ENCODE results near the gene MAS1L. TPM values are rescaled to one million over a fixed set of nuclear protein-coding genes. Genes with fewer than 3 reads are reported as not detected.

MAS1L gene
- total RNA-seq, 1 donor: not detected

DNA sequence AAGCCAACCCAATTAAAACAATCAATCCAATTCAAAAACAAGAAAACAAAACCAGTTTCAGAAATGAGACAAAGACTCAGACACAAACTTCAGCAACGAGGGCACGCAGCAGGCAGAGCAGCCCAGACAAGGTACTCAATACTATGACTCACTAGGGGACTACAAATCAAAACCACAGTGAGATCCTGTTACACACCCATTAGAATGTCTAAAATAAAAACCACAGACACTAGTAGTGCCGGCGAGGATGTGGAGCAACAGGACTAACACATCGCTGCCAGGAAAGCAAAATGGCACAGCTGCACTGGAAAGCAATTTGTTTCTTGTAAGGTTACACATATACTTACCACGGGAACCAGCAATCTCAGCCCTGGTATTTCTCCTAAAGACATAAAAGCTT, 28.4 kb upstream of the MAS1L start:
- DNase-seq (ENCODE audit: low read depth in 2 of 3, low spot score in 2 of 3): peak in 2 of 3 donors; percentile 56 to 70

DNA sequence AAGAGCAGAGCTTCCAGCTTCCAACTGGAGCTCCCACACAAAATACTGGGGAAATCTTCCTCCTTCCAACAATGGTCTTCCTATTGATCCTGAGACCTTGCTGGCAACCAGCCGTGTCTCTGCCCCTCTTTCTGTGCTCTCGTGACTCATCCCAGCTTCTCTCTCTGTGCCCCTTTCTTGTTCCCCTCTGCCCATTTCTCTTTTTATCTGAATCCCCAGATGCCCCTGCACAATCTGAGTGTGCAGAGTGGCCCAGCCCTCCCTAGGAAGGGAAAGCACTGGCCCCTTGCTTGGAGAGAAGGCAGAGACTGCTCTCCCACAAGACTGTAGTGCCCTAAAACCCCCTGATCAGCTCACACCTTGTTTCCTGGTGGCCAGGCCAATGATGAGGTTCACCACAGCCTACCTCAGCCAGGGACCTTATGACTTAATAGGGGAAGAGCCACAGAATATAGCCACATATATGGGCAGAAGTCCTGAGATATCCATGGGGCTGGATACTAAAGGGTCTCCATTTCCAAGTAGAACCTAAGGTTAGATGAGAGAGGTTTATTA, 23.1 kb upstream of the MAS1L start:
- DNase-seq (ENCODE audit: low read depth in 2 of 3, low spot score in 2 of 3): no peak

DNA sequence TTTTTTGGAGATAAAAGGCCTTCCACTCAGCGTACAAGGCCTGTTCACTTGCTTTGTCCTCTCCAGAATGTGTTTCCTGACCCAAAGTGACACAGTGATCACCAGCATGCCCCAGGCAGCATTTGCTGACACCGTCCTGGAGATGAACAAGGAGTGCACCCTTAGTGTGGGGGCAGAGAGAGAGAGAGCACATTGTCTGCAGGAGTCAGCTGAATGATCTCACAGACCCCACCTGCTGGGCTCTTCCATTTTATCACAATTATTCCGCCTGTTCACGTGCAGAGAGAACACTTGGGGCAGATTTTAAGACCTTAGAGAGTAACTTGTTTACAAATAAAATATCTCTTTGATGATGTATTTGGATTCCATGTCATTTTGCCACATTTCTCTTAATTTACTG, 22.4 kb upstream of the MAS1L start:
- DNase-seq (ENCODE audit: low read depth in 2 of 3, low spot score in 2 of 3): peak in 2 of 3 donors; percentile 15 to 35

DNA sequence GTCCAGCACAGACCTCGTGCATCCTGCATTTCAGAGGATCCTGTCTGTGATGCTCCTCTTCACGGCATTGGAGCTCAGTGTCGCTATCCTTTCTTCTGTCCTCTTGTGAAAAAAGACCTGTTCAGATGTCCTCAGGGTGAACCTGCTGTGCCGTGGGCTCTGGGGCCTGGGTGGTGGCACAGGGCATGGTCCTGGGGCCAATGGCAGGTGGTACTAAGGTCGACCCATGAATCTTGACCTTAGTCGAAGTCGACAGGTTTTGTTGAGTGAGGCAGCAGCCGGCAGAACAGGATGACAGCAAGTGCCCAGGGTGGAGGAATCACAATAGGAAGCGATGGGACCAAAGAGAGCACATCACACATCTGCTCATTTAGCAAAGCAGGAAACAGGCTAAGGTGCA, 22.0 kb upstream of the MAS1L start:
- no peak for DNase-seq (ENCODE audit: low read depth in 2 of 3, low spot score in 2 of 3)

DNA sequence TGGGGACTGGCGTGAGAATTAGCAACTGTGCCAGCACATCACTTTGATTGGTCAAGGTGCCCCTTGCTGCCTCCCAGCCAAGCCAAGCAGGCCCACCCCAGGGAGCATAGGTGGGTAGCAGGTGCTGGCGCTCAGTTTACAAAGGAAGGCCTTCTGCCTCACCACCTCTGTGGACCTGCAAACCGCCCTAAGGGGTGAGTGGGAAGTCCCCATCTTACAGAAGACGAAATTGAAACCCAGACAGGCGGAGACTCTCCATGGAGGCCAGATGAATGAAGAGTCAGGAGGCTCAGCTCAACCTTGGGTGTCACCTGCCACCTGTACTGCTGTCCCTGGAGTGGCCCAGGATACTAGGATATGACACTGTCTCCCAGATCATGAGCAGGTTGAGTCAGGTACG, 21.5 kb upstream of the MAS1L start:
- no peak for DNase-seq (ENCODE audit: low read depth in 2 of 3, low spot score in 2 of 3)

DNA sequence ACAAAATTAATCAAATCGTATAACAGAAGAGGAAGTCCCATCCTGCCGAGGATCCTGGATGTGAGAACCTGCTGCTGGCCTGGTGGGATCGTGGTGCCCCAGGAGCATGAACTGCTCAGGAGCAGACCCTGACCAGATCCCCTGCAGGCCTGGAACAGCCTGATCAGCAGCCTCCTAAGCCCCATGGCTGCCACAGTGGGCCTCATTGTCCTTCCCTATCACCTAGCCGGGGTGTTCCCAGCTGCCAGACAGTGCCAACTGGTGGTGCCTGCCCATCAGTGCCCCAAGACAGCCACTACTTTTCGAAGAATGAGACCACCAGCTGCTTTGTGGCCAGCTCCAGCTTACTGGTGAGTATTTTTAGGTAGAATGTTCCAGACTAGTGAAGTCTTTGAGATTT, 19.6 kb upstream of the MAS1L start:
- no peak for DNase-seq (ENCODE audit: low read depth in 2 of 3, low spot score in 2 of 3)

DNA sequence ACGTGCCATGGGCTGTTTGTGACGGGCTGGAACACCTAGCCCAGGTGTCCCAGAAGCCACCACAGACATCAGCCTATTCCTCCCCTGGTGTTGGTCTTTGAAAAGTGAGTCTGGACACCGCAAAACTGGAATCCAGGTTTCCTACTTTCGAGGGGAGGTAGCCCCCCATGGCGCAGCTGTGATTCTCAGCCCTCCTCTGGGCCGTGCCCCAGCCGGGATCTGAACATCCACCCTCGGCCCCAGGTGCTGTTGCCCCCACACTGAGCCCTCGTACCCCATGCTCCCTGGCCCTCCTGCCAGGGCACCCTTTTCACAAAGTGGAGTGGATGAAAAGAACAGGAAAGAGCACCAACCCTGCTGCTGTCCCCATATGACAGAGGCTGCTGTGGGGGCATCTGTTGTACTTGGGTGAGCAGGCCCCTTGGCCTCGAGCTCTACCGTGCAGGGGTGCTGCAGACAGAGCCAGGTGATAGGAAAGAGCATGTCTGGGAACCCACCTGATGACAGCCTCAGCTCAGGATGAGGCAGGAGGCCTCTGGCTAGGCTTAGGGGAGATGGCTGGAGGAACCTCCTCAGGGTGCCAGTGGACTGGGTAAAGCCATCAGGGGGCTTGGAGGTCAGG, 18.8 kb upstream of the MAS1L start:
- no peak for DNase-seq (ENCODE audit: low read depth in 2 of 3, low spot score in 2 of 3)

DNA sequence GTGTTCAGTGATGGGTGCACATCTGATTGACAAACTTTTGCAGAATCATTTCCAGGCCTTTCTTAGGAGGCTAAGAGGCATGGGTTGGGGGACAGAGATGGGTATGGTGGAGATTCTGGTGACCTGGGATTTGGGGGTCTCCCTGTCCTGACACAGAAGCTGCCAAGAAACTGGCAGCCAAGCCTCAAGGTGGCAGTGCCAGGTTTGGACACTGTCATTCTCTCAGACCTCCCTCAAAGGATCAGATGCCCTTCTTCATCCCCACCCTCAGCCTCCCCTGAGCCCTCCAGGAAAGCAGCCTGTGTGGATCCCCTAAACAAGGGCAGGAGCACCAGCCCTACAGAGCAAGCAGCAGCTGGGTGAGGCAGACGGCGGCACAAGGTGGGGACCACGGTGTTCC, 18.1 kb upstream of the MAS1L start:
- no peak for DNase-seq (ENCODE audit: low read depth in 2 of 3, low spot score in 2 of 3)

DNA sequence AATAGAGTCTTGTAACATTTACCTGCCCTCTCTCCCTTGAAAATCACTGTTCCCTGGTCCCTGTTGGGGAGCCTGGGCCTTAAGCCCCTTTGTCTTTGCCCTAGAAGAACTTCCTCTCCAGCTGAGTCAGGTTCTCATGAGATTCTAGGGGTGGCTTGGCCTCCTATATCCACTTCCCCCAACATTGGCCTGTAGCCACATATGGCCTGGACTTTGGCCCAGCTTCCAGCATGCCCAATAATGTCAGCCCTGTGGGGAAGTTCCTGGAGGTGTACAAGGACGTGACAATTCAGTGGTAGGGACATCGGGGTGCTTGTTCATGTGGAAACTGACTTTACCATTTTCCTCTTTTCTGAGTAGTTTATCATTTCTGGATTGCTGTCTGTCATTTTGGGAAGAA, 17.2 kb upstream of the MAS1L start:
- DNase-seq (ENCODE audit: low read depth in 2 of 3, low spot score in 2 of 3): no peak

DNA sequence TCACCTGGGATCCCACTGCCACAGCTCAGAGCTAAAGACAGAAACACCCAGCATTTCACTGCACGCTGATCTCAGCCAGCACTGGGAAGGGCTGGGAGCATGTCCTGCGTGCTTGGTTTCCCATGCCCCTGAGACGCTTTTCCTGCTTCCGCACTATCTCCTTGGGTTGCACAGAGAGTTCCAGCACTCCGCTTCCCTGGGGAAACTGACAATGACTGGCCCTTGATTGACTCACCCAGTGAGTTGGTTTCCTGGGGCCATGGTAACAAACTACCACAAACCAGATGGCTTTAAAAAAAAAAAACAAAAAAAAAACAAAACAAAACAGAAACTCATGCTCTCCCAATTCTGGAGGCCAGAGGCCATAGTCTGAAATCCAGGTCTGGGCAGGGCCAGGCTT, 14.8 kb upstream of the MAS1L start:
- DNase-seq (ENCODE audit: low read depth in 2 of 3, low spot score in 2 of 3): no peak

DNA sequence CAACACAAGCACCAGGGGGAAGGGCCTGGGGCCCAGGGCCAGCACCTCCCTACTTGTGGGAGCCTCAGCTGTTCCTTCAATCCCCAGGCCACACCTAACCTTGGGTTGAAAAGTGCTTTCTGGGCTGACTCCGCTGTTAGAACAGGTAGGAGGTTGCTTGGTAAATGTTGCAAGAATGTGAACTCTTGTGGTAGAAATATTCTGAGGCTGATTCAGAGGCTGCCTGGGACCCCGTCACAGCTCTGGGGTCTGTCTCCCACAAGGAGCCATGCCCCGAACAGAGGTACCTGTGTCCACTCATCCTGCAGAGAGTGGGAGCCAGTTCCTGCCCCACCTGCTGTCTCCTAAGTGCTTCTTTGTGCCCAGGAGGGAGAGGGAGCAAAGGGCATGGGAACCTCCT, 14.4 kb upstream of the MAS1L start:
- no peak for DNase-seq (ENCODE audit: low read depth in 2 of 3, low spot score in 2 of 3)

DNA sequence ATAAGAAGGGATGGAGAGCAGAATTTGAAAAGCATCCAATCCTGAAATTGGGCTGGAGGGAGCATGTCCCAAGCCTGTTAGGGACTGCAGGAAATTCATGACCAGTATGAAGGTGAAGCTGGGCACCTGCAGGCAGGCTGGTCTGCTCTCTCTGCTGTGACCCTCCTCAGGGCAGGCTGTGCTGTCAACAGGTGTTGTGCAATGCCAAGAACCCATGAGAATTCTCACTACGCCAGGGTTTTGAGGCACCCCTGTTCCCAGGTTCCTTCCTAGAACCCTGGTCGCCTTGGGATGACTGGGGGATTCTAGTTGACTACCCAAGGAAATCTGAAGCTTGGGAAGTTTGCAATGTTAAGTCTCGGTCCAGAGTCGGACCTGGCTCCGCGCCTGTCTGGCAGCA, 13.3 kb upstream of the MAS1L start:
- DNase-seq (ENCODE audit: low read depth in 2 of 3, low spot score in 2 of 3): no peak

DNA sequence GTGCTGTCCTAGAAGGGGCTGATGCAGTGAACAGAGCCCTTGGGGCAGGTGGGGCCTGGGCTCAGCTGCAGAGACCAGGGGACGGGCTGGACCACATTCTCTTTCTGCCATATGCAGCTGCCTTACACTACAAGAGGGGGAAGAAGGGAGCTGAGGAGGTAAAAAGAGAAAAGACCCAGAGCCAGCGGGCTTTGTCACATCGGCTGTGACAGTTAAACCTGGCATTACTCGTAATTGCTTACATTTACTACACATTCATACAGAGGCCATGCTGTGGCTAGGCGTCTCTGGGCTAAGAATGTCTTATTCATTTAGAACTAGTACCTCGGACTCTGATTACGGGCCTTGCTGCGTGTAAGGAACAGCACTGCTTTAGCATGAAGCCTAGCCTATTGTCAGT, 12.8 kb upstream of the MAS1L start:
- no peak for DNase-seq (ENCODE audit: low read depth in 2 of 3, low spot score in 2 of 3)

DNA sequence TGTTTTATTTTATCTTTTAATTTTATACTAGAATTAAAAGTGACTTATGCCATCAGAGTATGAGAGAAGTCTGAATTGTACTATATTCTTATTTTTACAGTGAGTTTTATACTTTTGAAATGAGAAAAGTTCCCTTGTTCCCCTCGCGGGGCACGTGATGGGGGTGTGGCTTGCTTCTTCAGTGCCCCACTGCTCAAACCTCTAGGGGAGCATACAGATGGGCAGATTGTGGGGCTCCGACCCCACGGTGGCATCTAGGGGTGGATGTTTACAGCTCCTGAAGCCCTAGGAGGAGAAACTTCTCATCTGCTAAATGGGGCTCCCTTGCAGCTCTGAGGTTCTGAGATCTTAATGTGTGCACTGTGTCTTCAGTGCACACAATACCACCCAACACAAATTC, 11.9 kb upstream of the MAS1L start:
- DNase-seq (ENCODE audit: low read depth in 2 of 3, low spot score in 2 of 3): no peak

DNA sequence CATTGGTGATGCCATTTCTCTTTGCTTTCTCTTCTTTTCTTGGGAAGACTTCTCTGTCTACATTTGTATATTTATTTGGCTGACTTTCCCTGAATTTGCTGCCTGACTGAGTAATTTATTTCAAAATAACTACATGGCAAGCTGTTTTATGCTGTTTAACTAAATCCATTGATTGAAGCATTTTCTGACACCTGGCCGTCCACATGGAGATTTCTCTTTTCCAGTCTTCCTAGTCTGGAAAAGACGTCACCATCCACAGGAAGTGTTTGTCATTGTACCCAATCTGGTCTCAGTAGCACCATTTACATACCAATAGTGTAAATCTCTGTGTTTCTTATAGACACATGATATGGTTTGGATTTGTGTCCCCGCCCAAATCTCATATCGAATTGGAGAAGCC, 9.2 kb upstream of the MAS1L start:
- DNase-seq (ENCODE audit: low read depth in 2 of 3, low spot score in 2 of 3): no peak

DNA sequence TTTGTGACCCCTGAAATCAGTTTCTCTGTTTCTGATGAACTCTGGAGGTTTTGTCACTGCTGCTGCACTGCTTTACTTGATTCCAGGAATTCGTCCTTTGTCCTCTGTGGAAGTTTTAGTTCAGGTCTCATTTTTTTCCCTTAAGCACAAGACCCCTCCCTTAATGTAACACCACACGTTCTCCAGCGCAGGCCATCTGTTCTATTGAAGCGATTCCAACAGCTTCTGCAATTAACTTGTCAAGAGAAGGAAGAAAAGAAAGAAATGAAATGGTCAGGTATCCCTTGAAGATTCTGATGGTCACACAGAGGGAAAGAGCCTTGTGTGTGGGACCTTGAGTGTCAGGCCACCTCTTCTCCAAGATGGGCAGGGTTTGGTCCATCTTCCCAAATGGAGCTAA, 7.8 kb upstream of the MAS1L start:
- DNase-seq (ENCODE audit: low read depth in 2 of 3, low spot score in 2 of 3): no peak

DNA sequence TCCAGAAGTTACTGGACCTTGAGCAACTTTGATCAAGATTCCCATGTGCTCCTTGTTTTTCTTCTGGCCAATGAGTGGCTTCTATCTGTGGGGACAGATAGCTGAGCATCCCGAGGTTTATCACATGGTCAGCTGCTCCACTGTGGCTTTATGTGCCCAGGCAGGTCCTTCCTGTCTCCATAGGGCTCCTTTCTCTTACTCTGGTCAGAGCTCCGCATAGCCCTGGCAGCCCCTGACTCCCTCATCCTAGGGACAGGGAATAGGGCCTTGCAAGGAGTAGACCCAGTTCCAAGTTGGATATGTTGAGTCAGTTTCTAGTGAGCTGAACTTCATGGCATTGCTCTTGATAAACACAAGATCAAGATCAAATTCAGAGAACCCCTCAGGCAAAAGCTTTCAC, 6.4 kb upstream of the MAS1L start:
- no peak for DNase-seq (ENCODE audit: low read depth in 2 of 3, low spot score in 2 of 3)

DNA sequence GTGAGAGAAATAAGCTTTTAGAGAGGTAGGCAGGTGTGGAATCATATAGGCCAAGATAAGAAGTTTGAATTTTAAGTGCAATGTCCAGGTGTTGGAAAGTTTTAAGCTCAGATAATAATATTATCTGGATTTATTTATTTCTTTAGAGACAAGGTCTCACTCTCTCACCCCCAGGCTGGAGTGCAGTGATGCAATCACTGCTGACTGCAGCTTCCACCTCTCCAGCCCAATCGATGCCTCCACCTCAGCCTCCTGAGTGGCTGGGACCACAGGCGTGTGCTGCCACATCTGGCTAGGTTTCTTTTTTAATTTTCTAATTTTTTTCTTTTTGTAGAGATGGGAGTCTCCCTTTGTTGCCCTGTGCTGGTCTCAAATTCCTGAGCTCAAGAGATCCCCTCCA, 5.5 kb upstream of the MAS1L start:
- no peak for DNase-seq (ENCODE audit: low read depth in 2 of 3, low spot score in 2 of 3)

DNA sequence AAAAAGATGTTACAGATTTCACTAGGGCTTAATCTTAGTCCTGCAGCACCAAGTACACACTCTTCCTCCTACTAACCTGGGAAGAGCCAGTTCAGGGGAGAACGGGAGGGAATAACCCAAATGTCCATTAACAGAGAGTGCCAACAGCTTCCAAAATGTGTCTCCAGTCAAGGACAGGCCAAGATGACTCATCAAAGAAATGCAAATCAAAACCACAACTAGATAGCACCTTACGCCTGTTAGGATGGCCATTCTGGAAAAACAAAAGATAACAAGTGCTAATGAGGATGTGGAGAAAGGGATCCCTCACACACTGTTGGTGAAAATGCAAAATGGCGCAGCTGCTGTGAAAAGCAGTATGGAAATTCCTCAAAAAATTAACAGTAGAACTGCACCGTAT, 3.8 kb upstream of the MAS1L start:
- DNase-seq (ENCODE audit: low read depth in 2 of 3, low spot score in 2 of 3): no peak

DNA sequence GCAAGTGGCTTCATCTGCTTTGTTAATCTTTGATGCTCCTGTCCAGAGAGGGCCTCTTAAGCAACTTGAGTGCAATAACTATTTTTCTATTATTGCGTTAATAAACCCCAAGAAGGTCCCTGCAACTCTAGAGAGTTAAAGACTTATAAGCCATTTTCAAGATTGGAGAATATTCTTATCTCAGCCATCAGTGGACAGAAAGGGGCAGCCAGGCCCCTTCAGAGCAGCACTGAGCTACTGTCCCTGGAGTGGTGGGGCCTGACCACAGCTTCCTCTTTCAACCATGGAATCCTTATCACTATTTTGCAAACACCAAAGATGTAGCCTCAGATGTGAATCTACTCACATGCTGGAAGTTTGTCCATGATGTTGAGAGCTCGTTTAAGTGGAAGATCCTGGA, 2.8 kb upstream of the MAS1L start:
- DNase-seq (ENCODE audit: low read depth in 2 of 3, low spot score in 2 of 3): peak in 2 of 3 donors; percentile 77 to 90

DNA sequence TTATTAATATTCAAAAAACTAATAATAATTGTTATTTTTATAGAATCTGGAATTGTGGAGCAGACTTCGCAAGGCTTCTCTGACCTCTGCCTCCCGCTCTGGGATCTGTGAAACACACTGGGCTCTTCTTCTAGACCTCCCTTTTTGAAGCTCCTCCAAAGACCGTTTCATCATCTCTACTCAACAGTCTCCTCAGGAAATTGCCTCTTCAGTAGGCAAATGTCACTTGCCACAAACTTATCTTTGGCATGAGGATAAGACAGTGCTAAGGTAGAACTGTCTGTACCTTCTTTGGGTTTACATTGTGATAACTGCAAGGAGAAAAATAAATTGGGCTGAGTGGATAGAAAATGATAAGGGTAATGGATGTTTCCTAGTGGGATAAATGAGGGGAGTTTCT, 2.3 kb upstream of the MAS1L start:
- DNase-seq (ENCODE audit: low read depth in 2 of 3, low spot score in 2 of 3): no peak

DNA sequence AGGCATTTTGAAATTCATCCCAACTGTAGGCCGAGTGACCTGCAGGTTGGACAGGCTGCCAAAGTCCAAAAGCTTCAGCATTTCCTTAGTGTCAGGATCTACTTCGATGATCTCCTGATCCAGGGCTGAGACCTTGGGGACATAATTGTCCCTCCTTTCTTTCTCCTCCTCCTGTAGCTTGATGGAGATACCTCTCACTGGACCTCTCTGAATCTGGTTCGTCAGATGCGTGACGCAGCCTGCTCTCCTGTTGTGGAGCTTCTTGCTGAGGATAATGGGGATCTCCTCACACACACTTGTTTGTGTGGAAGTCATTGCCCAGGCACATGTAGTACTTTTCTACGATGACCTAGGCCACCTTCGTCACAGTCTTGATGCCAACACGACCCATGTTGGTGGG, 1.5 kb upstream of the MAS1L start:
- no peak for DNase-seq (ENCODE audit: low read depth in 2 of 3, low spot score in 2 of 3)

DNA sequence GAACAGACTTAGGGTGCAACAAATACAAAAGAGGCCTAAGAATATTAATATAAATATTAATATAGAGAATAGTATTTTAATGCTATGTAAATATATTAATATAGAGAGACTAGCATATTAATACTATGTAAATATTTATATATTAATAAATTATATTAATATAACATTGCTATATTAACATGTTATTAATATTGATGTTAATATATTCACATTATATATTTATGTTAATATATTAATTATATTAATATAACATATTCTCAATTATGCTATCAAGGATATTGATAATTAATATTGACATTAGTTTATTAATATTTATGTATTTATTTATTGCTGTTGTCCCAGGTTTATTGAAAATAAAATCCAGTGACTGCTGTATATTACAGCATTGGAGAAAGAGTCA, 1.1 kb upstream of the MAS1L start:
- no peak for DNase-seq (ENCODE audit: low read depth in 2 of 3, low spot score in 2 of 3)

Data from hematopoietic multipotent progenitor cell (in vitro differentiated cells).